Measurements from ENCODE around the gene AMELY.
"Not testable (repeated sequence)": the region's sequence is repeated elsewhere in the genome, so short reads cannot be mapped to it uniquely, and the experiment has no call there.

AMELY gene

DNA sequence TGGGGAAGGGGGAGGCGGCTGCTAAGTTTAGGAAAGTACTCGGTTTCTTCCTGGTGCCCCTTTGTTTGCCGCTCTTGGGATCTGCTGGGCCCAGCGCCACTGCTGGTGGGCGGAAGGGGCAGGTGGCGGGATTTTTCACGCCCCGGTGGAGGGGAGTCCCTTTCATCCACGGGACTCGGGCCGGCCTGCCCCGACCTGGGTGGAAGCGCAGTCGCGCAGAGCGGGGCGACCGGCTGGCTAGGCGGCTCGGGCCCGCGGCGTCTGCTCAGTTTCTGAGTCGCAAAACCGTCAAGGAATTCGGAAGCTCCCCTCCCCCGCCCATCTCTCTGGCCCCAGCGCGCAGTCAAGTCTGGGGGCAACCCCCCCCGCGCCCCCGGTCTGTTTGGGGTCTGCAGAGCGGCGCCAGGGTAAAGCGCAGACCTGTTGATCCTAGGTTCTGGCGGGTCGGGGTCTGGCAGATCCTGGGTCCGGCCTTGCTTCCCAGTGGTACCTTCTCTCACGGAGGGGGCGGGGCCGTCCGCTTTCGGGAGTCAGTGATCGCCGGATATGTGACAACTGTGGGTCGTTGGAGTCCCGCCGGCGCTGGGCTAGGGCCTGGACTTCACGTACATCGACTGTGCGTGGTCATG is at the start of gene AMELY:
AMELY (minus strand) TSS at position 500 of the 629 bp plus-strand sequence. CDS start 39,144 bp downstream, outside the sequence.
- no peak for DNase-seq (ENCODE audit: low spot score)

GRCh38 chrY:6949947-6950346 is 38.4 kb upstream of the AMELY start:
- DNase-seq (ENCODE audit: low spot score) = no peak

- DNase-seq (ENCODE audit: low spot score) = no peak
These were observed 36.8 kb upstream of the AMELY start for GRCh38 chrY:6948378-6948777.

- DNase-seq (ENCODE audit: low spot score) = no peak
These were observed 36.1 kb upstream of the AMELY start for GRCh38 chrY:6947695-6948094.

- DNase-seq (ENCODE audit: low spot score) = no peak
These were observed 23.9 kb upstream of the AMELY start for GRCh38 chrY:6935497-6935896.

GRCh38 chrY:6931779-6932396 is 20.3 kb upstream of the AMELY start:
- DNase-seq (ENCODE audit: low spot score) = no peak

DNA sequence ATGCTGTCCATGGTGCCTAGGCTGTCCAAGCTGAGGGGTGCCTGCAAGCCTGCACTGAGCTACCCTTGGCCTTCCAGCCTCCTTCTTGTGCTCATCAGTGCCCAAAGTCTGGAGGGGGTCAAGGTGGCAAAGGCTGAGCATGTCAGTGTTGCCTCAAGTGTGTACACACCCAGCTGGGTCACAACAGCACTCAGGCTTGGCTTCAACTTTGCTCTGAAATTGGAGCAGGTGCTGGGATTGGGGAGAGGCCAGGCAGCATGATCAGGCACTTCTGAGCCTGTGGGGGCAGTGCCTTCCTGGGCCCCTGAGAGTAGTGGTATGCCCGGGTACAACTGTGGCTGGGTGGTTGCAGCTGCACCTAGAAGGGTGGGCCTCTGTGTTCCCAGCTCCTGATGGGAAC is 17.7 kb upstream of the AMELY start:
- DNase-seq (ENCODE audit: low spot score) = no peak

- no peak for DNase-seq (ENCODE audit: low spot score)
These were observed 16.7 kb upstream of the AMELY start for GRCh38 chrY:6928265-6928664.

- DNase-seq (ENCODE audit: low spot score) = no peak
These were observed 9.5 kb upstream of the AMELY start for GRCh38 chrY:6921061-6921460.

- no peak for DNase-seq (ENCODE audit: low spot score)
These were observed 1.8 kb upstream of the AMELY start for GRCh38 chrY:6913362-6913761.

GRCh38 chrY:6910372-6911252 is 940 bp downstream of the AMELY start, which contains the start of gene TBL1Y:
Gene TBL1Y (plus strand): TSS chrY:6910697. CDS start chrY:7025085, 114,388 bp downstream.
- DNase-seq (ENCODE audit: low spot score) = no peak

GRCh38 chrY:6909856-6910255 is 1.7 kb downstream of the AMELY start:
- DNase-seq (ENCODE audit: low spot score) = no peak

- DNase-seq (ENCODE audit: low spot score) = no peak
These were observed 2.4 kb downstream of the AMELY start for GRCh38 chrY:6909118-6909521.

DNA sequence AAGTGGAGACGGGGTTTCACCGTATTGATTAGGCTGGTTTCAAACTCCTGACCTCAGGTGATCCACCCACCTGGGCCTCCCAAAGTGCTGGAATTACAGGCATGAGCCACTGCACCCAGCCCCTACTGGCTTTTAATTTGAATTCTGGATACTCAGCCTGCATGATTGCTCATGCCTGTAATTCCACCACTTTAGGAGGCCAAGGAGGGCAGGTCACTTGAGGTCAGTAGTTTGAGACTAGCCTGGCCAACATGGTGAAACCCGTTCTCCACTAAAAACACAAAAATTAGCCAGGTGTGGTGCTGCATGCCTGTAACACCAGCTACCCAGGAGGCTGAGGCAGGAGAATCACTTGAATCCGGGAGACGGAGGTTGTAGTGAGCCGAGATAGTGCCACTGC is 3.5 kb downstream of the AMELY start:
- not testable (repeated sequence) for DNase-seq (ENCODE audit: low spot score)

GRCh38 chrY:6907591-6907990 is 4.0 kb downstream of the AMELY start:
- no peak for DNase-seq (ENCODE audit: low spot score)

DNA sequence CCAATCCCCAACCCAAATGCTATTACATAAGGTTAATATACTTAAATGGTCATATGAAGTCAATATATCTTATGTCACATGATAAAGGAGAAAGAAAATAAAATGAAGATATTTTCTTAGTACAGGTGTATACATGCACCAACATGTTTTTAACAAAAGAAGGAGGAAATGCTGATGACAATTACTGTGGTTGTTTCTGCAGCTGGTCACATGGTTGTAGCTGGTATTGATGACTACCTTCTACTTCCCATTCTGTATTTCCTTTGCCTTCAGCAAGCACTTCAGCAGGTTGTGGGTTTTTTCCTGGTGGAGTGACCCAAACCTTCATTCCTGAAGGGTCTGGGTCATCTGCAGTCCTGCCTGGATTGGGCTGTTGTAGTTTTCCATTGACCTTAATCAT is 9.4 kb downstream of the AMELY start:
- not testable (repeated sequence) for DNase-seq (ENCODE audit: low spot score)

DNA sequence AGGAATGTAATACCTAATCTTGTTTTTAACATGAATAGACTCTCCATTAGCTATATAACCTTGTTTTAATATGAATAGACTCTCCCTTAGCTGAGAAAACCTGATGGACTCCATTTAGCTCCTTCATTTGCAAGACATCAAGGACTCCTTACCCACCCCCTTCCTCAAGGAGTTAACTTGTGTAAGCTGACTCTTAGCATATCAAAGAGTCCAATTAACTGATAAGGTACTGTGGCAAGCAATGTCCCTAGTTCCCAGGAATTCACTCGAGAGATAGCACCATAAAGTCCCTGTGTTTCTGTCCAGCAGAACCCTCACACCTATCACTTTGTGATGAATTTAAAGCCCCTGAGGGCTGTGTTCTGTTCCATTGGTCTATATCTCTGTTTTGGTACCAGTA is 16.3 kb downstream of the AMELY start:
- DNase-seq (ENCODE audit: low spot score) = no peak

DNA sequence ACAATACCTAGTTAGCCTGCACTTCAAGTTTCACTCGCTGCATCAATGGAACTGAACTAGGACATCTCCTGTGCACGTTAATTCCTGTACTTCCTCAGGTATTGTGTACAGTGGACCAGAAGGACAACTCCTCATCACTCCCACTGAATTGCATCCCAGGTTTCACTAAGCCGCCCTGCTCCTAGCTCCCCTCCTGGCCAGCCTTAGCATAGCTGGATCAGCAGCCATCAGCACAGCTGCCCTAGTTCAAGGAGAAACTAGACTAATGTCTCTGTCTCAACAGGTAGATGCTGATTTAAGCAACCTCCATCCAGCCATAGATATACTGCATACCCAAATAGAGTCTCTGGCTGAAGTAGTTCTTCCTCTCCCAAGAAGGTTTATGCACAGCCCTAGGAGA is 17.1 kb downstream of the AMELY start:
- no peak for DNase-seq (ENCODE audit: low spot score)

- no peak for DNase-seq (ENCODE audit: low spot score)
These were observed 62.2 kb downstream of the AMELY start for GRCh38 chrY:6849384-6849783.

- not testable (repeated sequence) for DNase-seq (ENCODE audit: low spot score)
These were observed 68.9 kb downstream of the AMELY start for GRCh38 chrY:6842650-6843049.

All from LoVo (cell line).